Ishikawa (cell line): ENCODE results near the gene CTNNA3.
A peak's percentile ranks its signal among the peaks of the same experiment; 100 is the strongest.

Source experiments
- CEBPB ChIP-seq: IDR thresholded peaks from 2 replicates; pipeline ENCODE4 v1.6.1; 2012
- CREB1 ChIP-seq: IDR thresholded peaks from 2 replicates; pipeline ENCODE4 v1.6.1; 2012; ENCODE audit warnings: low read depth
- EGR1 ChIP-seq: IDR thresholded peaks from 2 replicates; pipeline ENCODE4 v1.6.1; 2012
- EP300 ChIP-seq: IDR thresholded peaks from 2 replicates; pipeline ENCODE4 v1.6.1; 2012; ENCODE audit warnings: borderline replicate concordance
- FOXM1 ChIP-seq: IDR thresholded peaks from 2 replicates; pipeline ENCODE4 v1.6.1; 2012; ENCODE audit warnings: low read depth, borderline replicate concordance
- NFIC ChIP-seq: IDR thresholded peaks from 2 replicates; pipeline ENCODE4 v1.6.1; 2012
- RAD21 ChIP-seq: IDR thresholded peaks from 2 replicates; pipeline ENCODE4 v1.6.1; 2012; ENCODE audit warnings: low read depth
- TAF1 ChIP-seq: IDR thresholded peaks from 2 replicates; pipeline ENCODE4 v1.6.1; 2012; ENCODE audit warnings: low read depth, mild to moderate bottlenecking
- TCF12 ChIP-seq: IDR thresholded peaks from 2 replicates; pipeline ENCODE4 v1.6.1; 2012; ENCODE audit warnings: low read depth
- TEAD4 ChIP-seq: IDR thresholded peaks from 2 replicates; pipeline ENCODE4 v1.6.1; 2012
- USF1 ChIP-seq: IDR thresholded peaks from 2 replicates; pipeline ENCODE4 v1.6.1; 2012
- YY1 ChIP-seq: IDR thresholded peaks from 2 replicates; pipeline ENCODE4 v1.6.1; 2012; ENCODE audit warnings: low read depth
- ZBTB7A ChIP-seq: IDR thresholded peaks from 2 replicates; pipeline ENCODE4 v1.6.1; 2012; ENCODE audit warnings: low read depth
- TF ChIP-seq, protein P1 (sequence below): IDR thresholded peaks from 2 replicates; pipeline ENCODE4 v1.6.1; 2012; ENCODE audit warnings: low read depth, mild to moderate bottlenecking
- TF ChIP-seq, protein P2 (sequence below): IDR thresholded peaks from 2 replicates; pipeline ENCODE4 v1.6.1; 2012

CTNNA3 gene

GRCh38 chr10:67602268-67602950 is 93.6 kb downstream of the CTNNA3 start:
- peak; percentile 85 for TF ChIP-seq EGR1
- TF ChIP-seq ZBTB7A = no peak
- peak; percentile 95 for TF ChIP-seq TEAD4
- peak; percentile 94 for TF ChIP-seq EP300
- no peak for TF ChIP-seq CREB1
- no peak for TF ChIP-seq USF1
- peak; percentile 91 for TF ChIP-seq TCF12
- TF ChIP-seq RAD21 = peak; percentile 14; the same call in 1 of the 2 replicates
- TF ChIP-seq NFIC = peak; percentile 95
- TF ChIP-seq YY1 = peak; percentile 47; the same call in 1 of the 2 replicates
- TF ChIP-seq FOXM1 = peak; percentile 86
- TF ChIP-seq CEBPB = 0 out of 2 replicates have a peak, but pooled peaks have one; percentile 5

GRCh38 chr10:67599597-67599996 is 96.4 kb downstream of the CTNNA3 start:
- no peak for TF ChIP-seq RAD21
- TF ChIP-seq TCF12 = no peak
- TF ChIP-seq EP300 = no peak
- TF ChIP-seq TAF1 = no peak
- no peak for TF ChIP-seq FOXM1
- no peak for TF ChIP-seq TEAD4
- no peak for TF ChIP-seq CEBPB
- no peak for TF ChIP-seq USF1
- TF ChIP-seq EGR1 = no peak
- TF ChIP-seq CREB1 = no peak
- TF ChIP-seq YY1 = no peak
- TF ChIP-seq, protein P1, sequence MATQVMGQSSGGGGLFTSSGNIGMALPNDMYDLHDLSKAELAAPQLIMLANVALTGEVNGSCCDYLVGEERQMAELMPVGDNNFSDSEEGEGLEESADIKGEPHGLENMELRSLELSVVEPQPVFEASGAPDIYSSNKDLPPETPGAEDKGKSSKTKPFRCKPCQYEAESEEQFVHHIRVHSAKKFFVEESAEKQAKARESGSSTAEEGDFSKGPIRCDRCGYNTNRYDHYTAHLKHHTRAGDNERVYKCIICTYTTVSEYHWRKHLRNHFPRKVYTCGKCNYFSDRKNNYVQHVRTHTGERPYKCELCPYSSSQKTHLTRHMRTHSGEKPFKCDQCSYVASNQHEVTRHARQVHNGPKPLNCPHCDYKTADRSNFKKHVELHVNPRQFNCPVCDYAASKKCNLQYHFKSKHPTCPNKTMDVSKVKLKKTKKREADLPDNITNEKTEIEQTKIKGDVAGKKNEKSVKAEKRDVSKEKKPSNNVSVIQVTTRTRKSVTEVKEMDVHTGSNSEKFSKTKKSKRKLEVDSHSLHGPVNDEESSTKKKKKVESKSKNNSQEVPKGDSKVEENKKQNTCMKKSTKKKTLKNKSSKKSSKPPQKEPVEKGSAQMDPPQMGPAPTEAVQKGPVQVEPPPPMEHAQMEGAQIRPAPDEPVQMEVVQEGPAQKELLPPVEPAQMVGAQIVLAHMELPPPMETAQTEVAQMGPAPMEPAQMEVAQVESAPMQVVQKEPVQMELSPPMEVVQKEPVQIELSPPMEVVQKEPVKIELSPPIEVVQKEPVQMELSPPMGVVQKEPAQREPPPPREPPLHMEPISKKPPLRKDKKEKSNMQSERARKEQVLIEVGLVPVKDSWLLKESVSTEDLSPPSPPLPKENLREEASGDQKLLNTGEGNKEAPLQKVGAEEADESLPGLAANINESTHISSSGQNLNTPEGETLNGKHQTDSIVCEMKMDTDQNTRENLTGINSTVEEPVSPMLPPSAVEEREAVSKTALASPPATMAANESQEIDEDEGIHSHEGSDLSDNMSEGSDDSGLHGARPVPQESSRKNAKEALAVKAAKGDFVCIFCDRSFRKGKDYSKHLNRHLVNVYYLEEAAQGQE = no peak
- TF ChIP-seq ZBTB7A = no peak
- no peak for TF ChIP-seq NFIC
- TF ChIP-seq, protein P2, sequence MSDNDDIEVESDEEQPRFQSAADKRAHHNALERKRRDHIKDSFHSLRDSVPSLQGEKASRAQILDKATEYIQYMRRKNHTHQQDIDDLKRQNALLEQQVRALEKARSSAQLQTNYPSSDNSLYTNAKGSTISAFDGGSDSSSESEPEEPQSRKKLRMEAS = no peak

- TF ChIP-seq FOXM1 (no peak), TCF12 (no peak), CREB1 (no peak), TAF1 (no peak), NFIC (no peak), USF1 (no peak), RAD21 (no peak), EP300 (no peak), CEBPB (no peak), TEAD4 (no peak), EGR1 (no peak), YY1 (no peak), ZBTB7A (no peak)
- TF ChIP-seq, protein P1 = no peak
- TF ChIP-seq, protein P2 = no peak
Observed at GRCh38 chr10:67596641-67597040, 99.4 kb downstream of the CTNNA3 start.

GRCh38 chr10:67587771-67588170 is 108.2 kb downstream of the CTNNA3 start:
- TF ChIP-seq RAD21 = no peak
- TF ChIP-seq FOXM1 = no peak
- TF ChIP-seq CEBPB = no peak
- TF ChIP-seq NFIC = no peak
- TF ChIP-seq TEAD4 = no peak
- no peak for TF ChIP-seq EP300
- no peak for TF ChIP-seq ZBTB7A
- no peak for TF ChIP-seq EGR1
- TF ChIP-seq, protein P1 = no peak
- TF ChIP-seq TAF1 = no peak
- no peak for TF ChIP-seq USF1
- TF ChIP-seq YY1 = no peak
- TF ChIP-seq, protein P2 = no peak
- TF ChIP-seq TCF12 = no peak
- TF ChIP-seq CREB1 = no peak
